Effector memory CD8-positive, alpha-beta T cell (primary cell): ENCODE data around the gene LRP3.
A peak's percentile ranks its signal among the peaks of the same experiment; 100 is the strongest.
"Not testable (repeated sequence)": the region's sequence is repeated elsewhere in the genome, so short reads cannot be mapped to it uniquely, and the experiment has no call there.

ENCODE experiments used
- ATAC-seq: fragments of 150-1000 bp; cut with Tn5 transposase; replicated peaks from 2 replicates; pipeline ENCODE4 v1.10.0; 2021; ENCODE audit warnings: mild to moderate bottlenecking, moderate library complexity
- DNase-seq, 3 experiments: peaks; one replicate each; pipeline ENCODE4 v3.0.0; 2021
- H3K27ac Mint-ChIP-seq, 2 donors: one replicate each; pipeline ENCODE4 v1.8.0; 2022; ENCODE audit warnings: mild to moderate bottlenecking in 2 of 2, mixed read lengths in 2 of 2, moderate library complexity in 2 of 2
- H3K27me3 Mint-ChIP-seq, 2 donors: one replicate each; pipeline ENCODE4 v1.8.0; 2022; ENCODE audit warnings: mixed read lengths in 2 of 2
- H3K36me3 Mint-ChIP-seq: one replicate; pipeline ENCODE4 v1.8.0; 2022; ENCODE audit warnings: mild to moderate bottlenecking, moderate library complexity, mixed read lengths; ENCODE audit not compliant: insufficient read depth
- H3K4me1 Mint-ChIP-seq, 2 donors: one replicate each; pipeline ENCODE4 v1.8.0; 2022; ENCODE audit warnings: low read depth in 2 of 2, mixed read lengths in 2 of 2
- H3K4me3 Mint-ChIP-seq, 2 donors: one replicate each; pipeline ENCODE4 v1.8.0; 2022; ENCODE audit warnings: mild to moderate bottlenecking in 2 of 2, mixed read lengths in 2 of 2, moderate library complexity in 2 of 2
- H3K9me3 Mint-ChIP-seq, 2 donors: one replicate each; pipeline ENCODE4 v1.8.0; 2022; ENCODE audit warnings: mixed read lengths in 2 of 2

LRP3 gene

GRCh38 chr19:33221638-33222037, 27.5 kb downstream of the LRP3 start:
- Mint-ChIP-seq H3K27ac (no peak overlapping the region), H3K9me3 (no peaks in the 10 kb centered on the region), H3K4me3 (no peak overlapping the region), H3K36me3 (no peaks in the 10 kb centered on the region), H3K27me3 (peaks cover 45 to 68% of the 10 kb centered on the region in 2 donors), H3K4me1 (peaks cover 5 to 8% of the 10 kb centered on the region in 2 donors)
- ATAC-seq = no peak
- no peak for DNase-seq

GRCh38 chr19:33222255-33222654, 28.1 kb downstream of the LRP3 start:
- H3K27me3 Mint-ChIP-seq = peaks cover 49 to 74% of the 10 kb centered on the region in 2 donors
- H3K4me3 Mint-ChIP-seq, H3K27ac Mint-ChIP-seq, DNase-seq, H3K36me3 Mint-ChIP-seq, H3K4me1 Mint-ChIP-seq, ATAC-seq, H3K9me3 Mint-ChIP-seq: not testable (repeated sequence)

GRCh38 chr19:33224694-33225457, 30.7 kb downstream of the LRP3 start:
- Mint-ChIP-seq H3K27me3 (peaks cover 66 to 90% of the 10 kb centered on the region in 2 donors), H3K36me3 (no peaks in the 10 kb centered on the region), H3K4me1 (peaks cover 5 to 8% of the 10 kb centered on the region in 2 donors), H3K4me3 (peak overlapping the region in 1 of 2 donors; percentile 31), H3K27ac (no peak overlapping the region), H3K9me3 (peaks cover 5 to 13% of the 10 kb centered on the region in 2 donors)
- ATAC-seq = no peak
- no peak for DNase-seq

GRCh38 chr19:33225458-33225926, 31.4 kb downstream of the LRP3 start, which contains the start of gene SLC7A10:
TSS of gene SLC7A10 (minus strand) at chr19:33225850. CDS start at chr19:33225703, 147 bp downstream.
- no peaks in the 10 kb centered on the region for H3K36me3 Mint-ChIP-seq
- peak within 1 kb of the TSS; percentile 74 to 75 for H3K4me3 Mint-ChIP-seq
- H3K27ac Mint-ChIP-seq = no peak within 1 kb of the TSS
- peaks cover 5 to 8% of the 10 kb centered on the region in 2 donors for H3K4me1 Mint-ChIP-seq
- peaks cover 64 to 88% of the 10 kb centered on the region in 2 donors for H3K27me3 Mint-ChIP-seq
- ATAC-seq (no peak), DNase-seq (no peak)
- peaks cover 5 to 13% of the 10 kb centered on the region in 2 donors for H3K9me3 Mint-ChIP-seq

GRCh38 chr19:33226550-33227241, 32.6 kb downstream of the LRP3 start:
- Mint-ChIP-seq H3K36me3 (no peaks in the 10 kb centered on the region), H3K4me3 (peak overlapping the region; percentile 74 to 75), H3K4me1 (peaks cover 5 to 8% of the 10 kb centered on the region in 2 donors), H3K9me3 (peaks cover 5 to 13% of the 10 kb centered on the region in 2 donors), H3K27ac (no peak overlapping the region), H3K27me3 (peaks cover 57 to 82% of the 10 kb centered on the region in 2 donors)
- ATAC-seq = peak; percentile 39
- DNase-seq = no peak

GRCh38 chr19:33227242-33227650, 33.1 kb downstream of the LRP3 start:
- peaks cover 5 to 8% of the 10 kb centered on the region in 2 donors for H3K4me1 Mint-ChIP-seq
- no peaks in the 10 kb centered on the region for H3K36me3 Mint-ChIP-seq
- peaks cover 5 to 13% of the 10 kb centered on the region in 2 donors for H3K9me3 Mint-ChIP-seq
- ATAC-seq = no peak
- peaks cover 57 to 77% of the 10 kb centered on the region in 2 donors for H3K27me3 Mint-ChIP-seq
- no peak for DNase-seq
- peak overlapping the region; percentile 37 to 58 for H3K4me3 Mint-ChIP-seq
- no peak overlapping the region for H3K27ac Mint-ChIP-seq

GRCh38 chr19:33227870-33228599, 33.9 kb downstream of the LRP3 start:
- ATAC-seq (no peak), DNase-seq (no peak)
- no peaks in the 10 kb centered on the region for H3K36me3 Mint-ChIP-seq
- H3K4me3 Mint-ChIP-seq = no peak overlapping the region
- peaks cover 5 to 13% of the 10 kb centered on the region in 2 donors for H3K9me3 Mint-ChIP-seq
- peaks cover 50 to 69% of the 10 kb centered on the region in 2 donors for H3K27me3 Mint-ChIP-seq
- H3K4me1 Mint-ChIP-seq = peaks cover 5 to 8% of the 10 kb centered on the region in 2 donors
- no peak overlapping the region for H3K27ac Mint-ChIP-seq

- Mint-ChIP-seq H3K27ac (no peak overlapping the region), H3K27me3 (peaks cover 41 to 50% of the 10 kb centered on the region in 2 donors), H3K4me1 (peaks cover 4 to 8% of the 10 kb centered on the region in 2 donors), H3K36me3 (no peaks in the 10 kb centered on the region), H3K4me3 (no peak overlapping the region), H3K9me3 (peaks cover 5 to 13% of the 10 kb centered on the region in 2 donors)
- ATAC-seq (no peak), DNase-seq (no peak)
These were observed 35.8 kb downstream of the LRP3 start for GRCh38 chr19:33229962-33230361.

GRCh38 chr19:33231511-33231910, 37.4 kb downstream of the LRP3 start:
- Mint-ChIP-seq H3K4me1 (peaks cover 6 to 7% of the 10 kb centered on the region in 2 donors), H3K9me3 (peaks cover 5 to 13% of the 10 kb centered on the region in 2 donors), H3K4me3 (no peak overlapping the region), H3K36me3 (no peaks in the 10 kb centered on the region), H3K27ac (no peak overlapping the region), H3K27me3 (peaks cover 30 to 34% of the 10 kb centered on the region in 2 donors)
- DNase-seq = no peak
- ATAC-seq = no peak

- DNase-seq (no peak), ATAC-seq (no peak)
- H3K4me3 Mint-ChIP-seq = no peak overlapping the region
- peaks cover 5 to 11% of the 10 kb centered on the region in 2 donors for H3K9me3 Mint-ChIP-seq
- H3K27me3 Mint-ChIP-seq = peaks cover 21 to 23% of the 10 kb centered on the region in 2 donors
- H3K27ac Mint-ChIP-seq = no peak overlapping the region
- peaks cover 6 to 7% of the 10 kb centered on the region in 2 donors for H3K4me1 Mint-ChIP-seq
- no peaks in the 10 kb centered on the region for H3K36me3 Mint-ChIP-seq
These were observed 38.5 kb downstream of the LRP3 start for GRCh38 chr19:33232656-33233055.

- H3K27ac Mint-ChIP-seq = no peak overlapping the region
- DNase-seq = no peak
- peaks cover 15 to 17% of the 10 kb centered on the region in 2 donors for H3K27me3 Mint-ChIP-seq
- peaks cover 6 to 7% of the 10 kb centered on the region in 2 donors for H3K4me1 Mint-ChIP-seq
- H3K4me3 Mint-ChIP-seq = no peak overlapping the region
- H3K9me3 Mint-ChIP-seq = peaks cover 5% of the 10 kb centered on the region in 2 donors
- ATAC-seq = no peak
- no peaks in the 10 kb centered on the region for H3K36me3 Mint-ChIP-seq
These were observed 39.1 kb downstream of the LRP3 start for GRCh38 chr19:33233056-33233873.

- Mint-ChIP-seq H3K4me3 (no peak overlapping the region), H3K27ac (no peak overlapping the region), H3K36me3 (no peaks in the 10 kb centered on the region), H3K27me3 (peaks cover 7 to 10% of the 10 kb centered on the region in 2 donors), H3K4me1 (peaks cover 11 to 12% of the 10 kb centered on the region in 2 donors), H3K9me3 (no peaks in the 10 kb centered on the region)
- ATAC-seq = no peak
- DNase-seq = no peak
These were observed 40.0 kb downstream of the LRP3 start for GRCh38 chr19:33234092-33234491.
